Endothelial cell of umbilical vein (primary cell): ENCODE data around the gene FOXRED1.

Source experiments
- CTCF ChIP-seq, 2 donors: IDR thresholded peaks; 1 replicate in 1 of 2; 2 replicates in 1 of 2; pipeline ENCODE4 v1.5.1; 2011; ENCODE audit warnings: low read length in 2 of 2, mild to moderate bottlenecking in 2 of 2, moderate library complexity in 2 of 2, control low read depth in 1 of 2, inconsistent platforms in 1 of 2, low read depth in 1 of 2; ENCODE audit not compliant: insufficient read depth in 1 of 2; ENCODE audit errors: extremely low read depth in 1 of 2
- EZH2 ChIP-seq: IDR thresholded peaks from 2 replicates; pipeline ENCODE4 v1.6.1; 2012; ENCODE audit warnings: borderline replicate concordance, low read depth, mild to moderate bottlenecking, moderate library complexity, low read length, inconsistent platforms; ENCODE audit not compliant: severe bottlenecking
- MAX ChIP-seq: IDR thresholded peaks from 2 replicates; pipeline ENCODE4 v1.6.1; 2011; ENCODE audit not compliant: insufficient read depth, insufficient read length

- no peak for TF ChIP-seq CTCF (IDR thresholded peaks at IDR 0.05; ENCODE audit: extremely low read depth in 1 of 2, insufficient read depth in 1 of 2, low read depth in 1 of 2, low read length in 2 of 2)
- no peak for TF ChIP-seq MAX
- TF ChIP-seq EZH2 = no peak
Measured at GRCh38 chr11:126254819-126255218, 14.1 kb upstream of the FOXRED1 start.
